GM19023 (cell line): ENCODE results near the gene SIX2.
"Not testable (repeated sequence)": the region's sequence is repeated elsewhere in the genome, so short reads cannot be mapped to it uniquely, and the experiment has no call there.

Source experiments
- ATAC-seq: cut with Tn5 transposase; IDR thresholded peaks from one replicate; pipeline ENCODE4 v1.9.1; 2021; ENCODE audit warnings: mild to moderate bottlenecking, moderate library complexity; ENCODE audit not compliant: unreplicated experiment

The SIX2 gene

GRCh38 chr2:45009303-45009927, at the start of gene SIX2:
Gene SIX2 (minus strand): TSS chr2:45009452. CDS start chr2:45009110, 342 bp downstream.
- no peak for ATAC-seq

GRCh38 chr2:45055162-45055605, 45.9 kb upstream of the SIX2 start:
- ATAC-seq: no peak

- no peak for ATAC-seq
Measured at GRCh38 chr2:45053966-45054365, 44.7 kb upstream of the SIX2 start.

- no peak for ATAC-seq
Measured at GRCh38 chr2:45052388-45052928, 43.2 kb upstream of the SIX2 start.

GRCh38 chr2:45049569-45050336, 40.5 kb upstream of the SIX2 start:
- no peak for ATAC-seq

- no peak for ATAC-seq
Measured at GRCh38 chr2:45047301-45047700, 38.0 kb upstream of the SIX2 start.

- ATAC-seq: no peak
Measured at GRCh38 chr2:45046786-45047185, 37.5 kb upstream of the SIX2 start.

- ATAC-seq: no peak
Measured at GRCh38 chr2:45045706-45046105, 36.5 kb upstream of the SIX2 start.

GRCh38 chr2:45044916-45045315, 35.7 kb upstream of the SIX2 start:
- ATAC-seq: no peak

- no peak for ATAC-seq
Measured at GRCh38 chr2:45043174-45043573, 33.9 kb upstream of the SIX2 start.

- ATAC-seq: no peak
Measured at GRCh38 chr2:45042401-45042800, 33.1 kb upstream of the SIX2 start.

GRCh38 chr2:45040786-45041185, 31.5 kb upstream of the SIX2 start:
- ATAC-seq: no peak

GRCh38 chr2:45039804-45040203, 30.6 kb upstream of the SIX2 start:
- not testable (repeated sequence) for ATAC-seq

- ATAC-seq: not testable (repeated sequence)
Measured at GRCh38 chr2:45038861-45039260, 29.6 kb upstream of the SIX2 start.

- ATAC-seq: no peak
Measured at GRCh38 chr2:45033302-45033701, 24.1 kb upstream of the SIX2 start.

- ATAC-seq: no peak
Measured at GRCh38 chr2:45031028-45031427, 21.8 kb upstream of the SIX2 start.

- ATAC-seq: no peak
Measured at GRCh38 chr2:45030553-45030952, 21.3 kb upstream of the SIX2 start.

- ATAC-seq: no peak
Measured at GRCh38 chr2:45029215-45029614, 20.0 kb upstream of the SIX2 start.

- no peak for ATAC-seq
Measured at GRCh38 chr2:45028276-45028675, 19.0 kb upstream of the SIX2 start.

GRCh38 chr2:45026924-45027450, 17.7 kb upstream of the SIX2 start:
- ATAC-seq: no peak

- ATAC-seq: no peak
Measured at GRCh38 chr2:45024600-45025291, 15.5 kb upstream of the SIX2 start.
